A549 treated with ZK216348 at 1 μM for 4 hours (cell line): Measurements from ENCODE around the gene TMEM132E. TPM values are rescaled to one million over a fixed set of nuclear protein-coding genes. Genes with fewer than 3 reads are reported as not detected.

Source experiments
- total RNA-seq: library from RNA; stranded (reverse); fragments of 200-300 nt; extraction: Qiagen RNA extraction; gene quantifications from 5 replicates; pipeline ENCODE4 v1.2.3, GENCODE V29; 2022; ENCODE audit warnings: low read depth

TMEM132E gene, protein sequence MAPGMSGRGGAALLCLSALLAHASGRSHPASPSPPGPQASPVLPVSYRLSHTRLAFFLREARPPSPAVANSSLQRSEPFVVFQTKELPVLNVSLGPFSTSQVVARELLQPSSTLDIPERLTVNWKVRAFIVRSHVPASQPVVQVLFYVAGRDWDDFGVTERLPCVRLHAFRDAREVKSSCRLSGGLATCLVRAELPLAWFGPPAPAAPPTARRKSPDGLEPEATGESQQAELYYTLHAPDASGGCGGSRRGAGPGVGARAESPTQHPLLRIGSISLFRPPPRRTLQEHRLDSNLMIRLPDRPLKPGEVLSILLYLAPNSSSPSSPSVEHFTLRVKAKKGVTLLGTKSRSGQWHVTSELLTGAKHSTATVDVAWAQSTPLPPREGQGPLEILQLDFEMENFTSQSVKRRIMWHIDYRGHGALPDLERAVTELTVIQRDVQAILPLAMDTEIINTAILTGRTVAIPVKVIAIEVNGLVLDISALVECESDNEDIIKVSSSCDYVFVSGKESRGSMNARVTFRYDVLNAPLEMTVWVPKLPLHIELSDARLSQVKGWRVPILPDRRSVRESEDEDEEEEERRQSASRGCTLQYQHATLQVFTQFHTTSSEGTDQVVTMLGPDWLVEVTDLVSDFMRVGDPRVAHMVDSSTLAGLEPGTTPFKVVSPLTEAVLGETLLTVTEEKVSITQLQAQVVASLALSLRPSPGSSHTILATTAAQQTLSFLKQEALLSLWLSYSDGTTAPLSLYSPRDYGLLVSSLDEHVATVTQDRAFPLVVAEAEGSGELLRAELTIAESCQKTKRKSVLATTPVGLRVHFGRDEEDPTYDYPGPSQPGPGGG (N-terminal part only)
- total RNA-seq = not detected in 5 replicates

DNA sequence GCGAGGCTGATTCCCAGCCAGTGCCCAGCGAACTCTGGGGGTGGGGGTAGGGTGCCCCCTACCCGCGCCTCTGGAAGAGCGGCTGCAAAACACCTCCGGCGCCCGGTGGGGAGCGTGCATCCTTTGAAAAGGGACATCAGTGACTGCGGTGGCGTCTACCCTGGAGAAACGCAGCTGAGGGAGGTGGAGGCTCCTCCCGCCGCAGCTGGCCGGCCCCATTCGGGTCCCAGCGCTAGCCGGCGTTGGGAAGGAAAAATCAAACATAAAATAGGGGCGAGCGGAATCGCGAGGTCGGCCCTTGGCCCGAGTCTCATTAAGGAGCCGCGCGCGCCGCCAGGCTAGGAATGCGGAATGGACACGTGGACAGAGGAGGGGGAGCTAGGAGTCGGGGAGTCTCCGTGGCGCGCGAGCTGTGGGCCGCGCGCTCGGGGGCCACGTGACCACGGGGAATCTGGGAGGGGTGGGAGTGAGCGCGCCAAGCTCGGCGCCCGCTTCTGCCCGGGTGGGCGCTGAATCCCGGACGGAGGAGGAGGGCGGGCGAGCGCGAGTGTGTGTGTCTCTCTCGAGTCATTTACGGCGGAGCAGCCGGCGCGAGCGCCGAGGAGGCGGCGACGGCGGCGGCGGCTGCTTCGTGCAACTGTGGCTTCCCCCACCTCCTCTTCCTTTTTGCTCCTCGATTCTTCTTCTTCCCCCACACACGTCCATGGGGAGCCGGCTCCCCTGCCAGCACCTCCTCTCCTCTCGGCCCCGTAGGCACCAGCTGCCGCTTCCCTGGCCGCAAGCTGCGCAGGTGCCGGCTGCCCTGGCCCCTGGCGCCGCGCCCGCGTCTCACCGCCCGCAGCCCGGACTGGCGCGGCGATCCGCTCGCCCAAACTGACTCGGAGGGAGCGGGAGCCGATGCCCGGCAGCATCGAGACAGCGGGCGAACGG lies at the start of gene TMEM132E:
TSS of gene TMEM132E (plus strand) at position 566 of the 930 bp plus-strand sequence. CDS start 1,495 bp downstream, outside the sequence.

Other genes starting within 250 kb of the TMEM132E start
- gene CCL13, start 223.1 kb upstream of the TMEM132E start, total RNA-seq = not detected in 5 replicates
- not detected in 5 replicates for gene CCL1, start 216.3 kb upstream of the TMEM132E start, total RNA-seq